ENCODE results near the gene NUAK1.

- TF ChIP-seq, protein P1, sequence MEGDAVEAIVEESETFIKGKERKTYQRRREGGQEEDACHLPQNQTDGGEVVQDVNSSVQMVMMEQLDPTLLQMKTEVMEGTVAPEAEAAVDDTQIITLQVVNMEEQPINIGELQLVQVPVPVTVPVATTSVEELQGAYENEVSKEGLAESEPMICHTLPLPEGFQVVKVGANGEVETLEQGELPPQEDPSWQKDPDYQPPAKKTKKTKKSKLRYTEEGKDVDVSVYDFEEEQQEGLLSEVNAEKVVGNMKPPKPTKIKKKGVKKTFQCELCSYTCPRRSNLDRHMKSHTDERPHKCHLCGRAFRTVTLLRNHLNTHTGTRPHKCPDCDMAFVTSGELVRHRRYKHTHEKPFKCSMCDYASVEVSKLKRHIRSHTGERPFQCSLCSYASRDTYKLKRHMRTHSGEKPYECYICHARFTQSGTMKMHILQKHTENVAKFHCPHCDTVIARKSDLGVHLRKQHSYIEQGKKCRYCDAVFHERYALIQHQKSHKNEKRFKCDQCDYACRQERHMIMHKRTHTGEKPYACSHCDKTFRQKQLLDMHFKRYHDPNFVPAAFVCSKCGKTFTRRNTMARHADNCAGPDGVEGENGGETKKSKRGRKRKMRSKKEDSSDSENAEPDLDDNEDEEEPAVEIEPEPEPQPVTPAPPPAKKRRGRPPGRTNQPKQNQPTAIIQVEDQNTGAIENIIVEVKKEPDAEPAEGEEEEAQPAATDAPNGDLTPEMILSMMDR (IDR thresholded peaks at IDR 0.05; ENCODE audit: low read depth, low read length, poor library complexity, severe bottlenecking) = no peak
- TF ChIP-seq EZH2phosphoT487 (IDR thresholded peaks at IDR 0.05; ENCODE audit: borderline replicate concordance, low read length) = no peak
Measured at GRCh38 chr12:106049546-106049945, 89.2 kb downstream of the NUAK1 start.

Measured in DOHH2 (cell line).